Effector memory CD8-positive, alpha-beta T cell (primary cell): ENCODE data around the gene TPST1.

ENCODE experiments used
- ATAC-seq: fragments of 150-1000 bp; cut with Tn5 transposase; replicated peaks from 2 replicates; pipeline ENCODE4 v1.10.0; 2021; ENCODE audit warnings: mild to moderate bottlenecking, moderate library complexity
- DNase-seq, 3 experiments: peaks; one replicate each; pipeline ENCODE4 v3.0.0; 2021
- H3K27ac Mint-ChIP-seq, 2 donors: one replicate each; pipeline ENCODE4 v1.8.0; 2022; ENCODE audit warnings: mild to moderate bottlenecking in 2 of 2, mixed read lengths in 2 of 2, moderate library complexity in 2 of 2
- H3K27me3 Mint-ChIP-seq, 2 donors: one replicate each; pipeline ENCODE4 v1.8.0; 2022; ENCODE audit warnings: mixed read lengths in 2 of 2
- H3K36me3 Mint-ChIP-seq: one replicate; pipeline ENCODE4 v1.8.0; 2022; ENCODE audit warnings: mild to moderate bottlenecking, moderate library complexity, mixed read lengths; ENCODE audit not compliant: insufficient read depth
- H3K4me1 Mint-ChIP-seq, 2 donors: one replicate each; pipeline ENCODE4 v1.8.0; 2022; ENCODE audit warnings: low read depth in 2 of 2, mixed read lengths in 2 of 2
- H3K4me3 Mint-ChIP-seq, 2 donors: one replicate each; pipeline ENCODE4 v1.8.0; 2022; ENCODE audit warnings: mild to moderate bottlenecking in 2 of 2, mixed read lengths in 2 of 2, moderate library complexity in 2 of 2
- H3K9me3 Mint-ChIP-seq, 2 donors: one replicate each; pipeline ENCODE4 v1.8.0; 2022; ENCODE audit warnings: mixed read lengths in 2 of 2

TPST1 gene

GRCh38 chr7:66176914-66177313 is 28.2 kb upstream of the TPST1 start:
- Mint-ChIP-seq H3K27me3 (no peaks in the 10 kb centered on the region), H3K4me3 (no peak overlapping the region), H3K4me1 (no peaks in the 10 kb centered on the region), H3K27ac (peak overlapping the region in 1 of 2 donors; percentile 49), H3K9me3 (no peaks in the 10 kb centered on the region), H3K36me3 (peaks cover 3% of the 10 kb centered on the region)
- DNase-seq: no peak
- ATAC-seq: no peak

DNA sequence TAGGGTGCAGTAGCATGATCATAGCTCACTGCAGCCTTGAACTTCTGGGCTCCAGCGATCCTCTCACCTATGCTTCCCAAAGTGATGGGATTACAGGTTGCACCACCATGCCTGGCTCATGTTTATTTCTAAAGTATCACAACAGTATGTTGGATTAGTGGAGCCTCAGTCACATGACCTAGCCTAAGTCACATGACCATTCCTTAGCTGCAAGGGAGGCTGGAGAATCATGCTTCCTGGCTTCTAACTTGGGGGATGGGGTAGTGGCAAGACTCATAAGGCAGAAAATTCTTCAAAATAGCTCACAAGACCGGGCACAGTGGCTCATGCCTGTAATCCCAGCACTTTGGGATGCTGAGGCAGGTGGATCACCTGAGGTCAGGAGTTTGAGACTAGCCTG is 26.9 kb upstream of the TPST1 start:
- no peaks in the 10 kb centered on the region for H3K27me3 Mint-ChIP-seq
- no peaks in the 10 kb centered on the region for H3K36me3 Mint-ChIP-seq
- H3K4me1 Mint-ChIP-seq: no peaks in the 10 kb centered on the region
- no peak overlapping the region for H3K27ac Mint-ChIP-seq
- ATAC-seq (no peak), DNase-seq (no peak)
- no peaks in the 10 kb centered on the region for H3K9me3 Mint-ChIP-seq
- no peak overlapping the region for H3K4me3 Mint-ChIP-seq

GRCh38 chr7:66181329-66181728 is 23.8 kb upstream of the TPST1 start:
- H3K27me3 Mint-ChIP-seq: no peaks in the 10 kb centered on the region
- H3K27ac Mint-ChIP-seq: no peak overlapping the region
- no peak overlapping the region for H3K4me3 Mint-ChIP-seq
- DNase-seq (no peak), ATAC-seq (no peak)
- no peaks in the 10 kb centered on the region for H3K9me3 Mint-ChIP-seq
- no peaks in the 10 kb centered on the region for H3K36me3 Mint-ChIP-seq
- H3K4me1 Mint-ChIP-seq: no peaks in the 10 kb centered on the region

DNA sequence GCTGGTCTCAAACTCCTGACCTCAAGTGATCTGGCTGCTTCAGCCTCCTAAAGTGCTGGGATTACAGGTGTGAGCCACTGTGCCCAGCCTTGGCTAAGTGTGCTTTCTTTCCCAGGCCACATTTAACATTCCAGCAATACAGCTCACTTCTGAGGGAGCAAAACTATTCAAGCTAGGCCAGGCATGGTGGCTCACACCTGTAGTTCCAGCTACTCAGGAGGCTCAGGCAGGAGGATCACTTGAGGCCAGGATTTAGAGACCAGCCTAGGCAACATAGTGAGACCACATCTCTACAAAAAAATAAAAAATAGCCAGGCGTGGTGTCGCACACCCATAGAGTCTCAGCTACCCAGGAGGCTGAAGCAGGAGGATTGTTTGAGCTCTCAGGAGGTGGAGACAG is 23.3 kb upstream of the TPST1 start:
- Mint-ChIP-seq H3K27ac (no peak overlapping the region), H3K27me3 (no peaks in the 10 kb centered on the region), H3K4me3 (no peak overlapping the region), H3K9me3 (no peaks in the 10 kb centered on the region), H3K4me1 (no peaks in the 10 kb centered on the region), H3K36me3 (no peaks in the 10 kb centered on the region)
- no peak for DNase-seq
- no peak for ATAC-seq

DNA sequence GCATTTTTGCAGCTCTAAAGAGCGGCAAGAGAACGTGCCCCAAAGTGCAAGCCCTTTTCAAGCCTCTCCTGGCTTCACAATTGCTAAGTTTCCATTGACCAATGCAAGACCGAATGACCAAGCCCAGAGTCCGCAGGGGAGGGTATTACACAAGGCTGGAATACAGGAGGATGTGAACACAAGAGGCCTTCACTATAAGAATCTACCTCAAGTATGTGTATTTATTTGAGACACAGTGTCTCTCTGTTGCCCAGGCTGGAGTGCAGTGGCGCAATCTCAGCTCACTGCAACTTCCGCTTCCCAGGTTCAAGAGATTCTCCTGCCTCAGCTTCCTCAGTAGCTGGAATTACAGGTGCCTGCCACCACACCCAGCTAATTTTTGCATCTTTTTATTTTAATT is 22.2 kb upstream of the TPST1 start:
- Mint-ChIP-seq H3K27ac (no peak overlapping the region), H3K36me3 (no peaks in the 10 kb centered on the region), H3K27me3 (no peaks in the 10 kb centered on the region), H3K9me3 (no peaks in the 10 kb centered on the region), H3K4me3 (no peak overlapping the region), H3K4me1 (no peaks in the 10 kb centered on the region)
- ATAC-seq (no peak), DNase-seq (no peak)

DNA sequence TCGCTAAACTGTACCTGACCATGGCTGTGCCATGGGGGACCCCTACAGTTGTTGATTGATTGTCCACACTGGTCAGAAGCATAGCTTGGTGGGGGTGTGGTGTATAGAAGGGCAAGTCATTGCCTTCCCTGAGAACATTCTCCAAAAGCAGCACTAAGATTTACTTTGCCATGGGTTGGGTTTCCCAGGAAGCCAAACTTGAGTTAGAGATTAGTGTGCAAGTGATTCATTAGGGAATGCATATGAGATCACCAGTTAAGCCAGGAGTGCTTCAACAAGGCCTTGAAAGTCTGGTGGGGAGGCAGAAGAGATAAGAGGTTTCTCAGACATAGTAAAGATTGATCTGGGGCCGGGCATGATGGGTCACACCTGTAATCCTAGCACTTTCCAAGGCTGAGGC is 21.4 kb upstream of the TPST1 start:
- ATAC-seq (no peak), DNase-seq (no peak)
- Mint-ChIP-seq H3K4me3 (no peak overlapping the region), H3K36me3 (no peaks in the 10 kb centered on the region), H3K27me3 (peaks cover 0 to 4% of the 10 kb centered on the region in 2 donors), H3K27ac (no peak overlapping the region), H3K9me3 (no peaks in the 10 kb centered on the region), H3K4me1 (no peaks in the 10 kb centered on the region)

GRCh38 chr7:66185680-66186187 is 19.4 kb upstream of the TPST1 start:
- no peaks in the 10 kb centered on the region for H3K36me3 Mint-ChIP-seq
- H3K4me3 Mint-ChIP-seq: no peak overlapping the region
- H3K27me3 Mint-ChIP-seq: peaks cover 14 to 18% of the 10 kb centered on the region in 2 donors
- ATAC-seq (no peak), DNase-seq (no peak)
- no peaks in the 10 kb centered on the region for H3K9me3 Mint-ChIP-seq
- H3K4me1 Mint-ChIP-seq: no peaks in the 10 kb centered on the region
- no peak overlapping the region for H3K27ac Mint-ChIP-seq

DNA sequence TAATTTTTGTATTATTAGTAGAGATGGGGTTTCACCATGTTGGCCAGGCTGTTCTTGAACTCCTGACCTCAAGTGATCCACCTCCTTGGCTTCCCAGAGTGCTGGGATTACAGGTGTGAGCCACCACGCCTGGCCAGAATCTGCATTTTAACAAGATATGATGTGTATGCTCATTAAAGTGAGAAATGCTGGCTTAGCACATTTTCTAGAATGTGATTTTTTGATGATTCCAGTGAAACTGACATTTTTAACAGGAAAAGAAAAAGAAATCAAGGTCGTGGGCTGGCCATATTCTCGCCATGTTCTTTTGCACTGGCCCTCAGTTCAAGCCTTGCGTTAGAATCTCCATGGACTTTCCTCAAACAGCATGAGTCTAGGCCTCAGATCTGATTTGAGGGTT is 18.1 kb upstream of the TPST1 start:
- DNase-seq (no peak), ATAC-seq (no peak)
- Mint-ChIP-seq H3K27ac (no peak overlapping the region), H3K4me1 (no peaks in the 10 kb centered on the region), H3K9me3 (no peaks in the 10 kb centered on the region), H3K4me3 (no peak overlapping the region), H3K27me3 (peaks cover 14 to 18% of the 10 kb centered on the region in 2 donors), H3K36me3 (no peaks in the 10 kb centered on the region)

GRCh38 chr7:66187905-66188304 is 17.2 kb upstream of the TPST1 start:
- H3K27ac Mint-ChIP-seq: no peak overlapping the region
- DNase-seq: no peak
- peaks cover 14 to 18% of the 10 kb centered on the region in 2 donors for H3K27me3 Mint-ChIP-seq
- no peaks in the 10 kb centered on the region for H3K36me3 Mint-ChIP-seq
- no peak overlapping the region for H3K4me3 Mint-ChIP-seq
- H3K9me3 Mint-ChIP-seq: no peaks in the 10 kb centered on the region
- ATAC-seq: no peak
- no peaks in the 10 kb centered on the region for H3K4me1 Mint-ChIP-seq

DNA sequence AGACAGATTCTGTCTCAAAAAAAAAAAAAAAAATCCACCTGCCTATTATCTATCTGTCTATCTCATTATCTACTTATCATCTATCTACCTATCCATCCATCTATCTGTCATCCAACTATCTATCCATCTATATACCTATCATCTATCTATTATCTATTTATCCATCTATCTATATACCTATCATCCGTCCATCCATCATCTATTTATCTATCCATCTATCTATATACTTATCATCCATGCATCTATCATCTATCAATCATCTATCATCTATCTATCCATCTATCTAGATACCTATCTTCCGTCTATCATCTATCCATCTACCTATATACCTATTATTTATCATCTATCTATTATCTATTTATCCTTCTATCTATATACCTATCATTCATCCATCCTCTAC is 16.5 kb upstream of the TPST1 start:
- Mint-ChIP-seq H3K9me3 (no peaks in the 10 kb centered on the region), H3K4me3 (no peak overlapping the region), H3K27me3 (peaks cover 14 to 18% of the 10 kb centered on the region in 2 donors), H3K4me1 (no peaks in the 10 kb centered on the region), H3K27ac (no peak overlapping the region), H3K36me3 (no peaks in the 10 kb centered on the region)
- DNase-seq (no peak), ATAC-seq (no peak)

DNA sequence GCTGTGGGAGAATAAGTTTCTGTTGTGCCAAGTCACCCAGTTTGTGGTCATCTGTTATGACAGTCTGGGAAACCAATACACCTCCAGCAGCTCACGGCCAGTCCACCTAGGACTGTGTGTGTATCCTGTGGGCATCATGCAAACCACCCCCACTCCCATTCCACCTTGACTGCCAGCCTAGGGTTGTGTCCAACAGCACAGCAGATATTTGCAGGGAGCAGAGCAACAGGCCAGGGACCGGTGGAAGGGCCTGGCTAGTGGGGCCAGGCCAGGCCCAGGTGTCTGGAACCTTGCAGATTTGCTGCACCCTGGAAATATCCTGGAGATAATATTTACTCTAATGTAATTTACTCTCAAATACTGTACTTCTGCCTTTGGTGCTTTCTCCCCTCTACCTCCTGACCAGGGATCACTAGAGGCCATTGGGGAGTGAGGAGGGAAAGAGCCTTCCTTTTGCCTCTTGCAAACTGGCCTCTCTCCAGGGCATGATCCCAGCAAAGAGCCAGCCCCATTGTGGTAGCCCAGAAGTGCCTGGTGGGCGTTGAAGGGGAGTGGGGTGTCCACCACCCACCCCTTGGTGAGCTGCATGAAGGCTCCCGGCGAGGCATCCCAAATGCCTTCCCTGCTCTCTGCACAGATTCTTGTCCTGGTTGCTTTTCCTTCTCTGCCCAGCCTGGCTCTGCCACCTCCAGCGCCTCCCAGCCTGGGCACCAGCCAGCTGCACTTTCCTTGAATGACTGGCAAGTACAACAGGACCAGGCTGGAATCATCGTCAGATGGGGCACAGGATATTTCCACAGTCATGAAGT is 15.2 kb upstream of the TPST1 start:
- Mint-ChIP-seq H3K4me3 (no peak overlapping the region), H3K4me1 (no peaks in the 10 kb centered on the region), H3K27ac (no peak overlapping the region), H3K36me3 (no peaks in the 10 kb centered on the region), H3K27me3 (peaks cover 14 to 18% of the 10 kb centered on the region in 2 donors), H3K9me3 (no peaks in the 10 kb centered on the region)
- DNase-seq (no peak), ATAC-seq (no peak)

DNA sequence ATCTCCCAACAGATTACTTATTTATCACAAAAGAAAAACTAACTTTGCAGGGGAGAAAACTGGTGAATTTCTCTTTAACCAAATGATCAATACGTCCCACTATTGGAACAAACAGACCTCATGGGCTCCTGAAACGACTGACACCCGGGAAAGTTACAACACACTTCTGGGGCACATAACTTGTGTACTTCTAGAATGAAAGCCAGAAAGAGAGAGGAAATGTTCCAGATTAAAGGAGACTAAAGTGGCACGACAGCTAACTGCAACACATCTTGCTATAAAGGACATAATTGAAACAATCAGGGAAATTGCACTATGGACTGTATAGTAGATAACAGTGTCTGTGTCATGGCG is 14.7 kb upstream of the TPST1 start:
- no peak for DNase-seq
- peaks cover 14 to 18% of the 10 kb centered on the region in 2 donors for H3K27me3 Mint-ChIP-seq
- H3K4me1 Mint-ChIP-seq: no peaks in the 10 kb centered on the region
- no peak for ATAC-seq
- no peak overlapping the region for H3K4me3 Mint-ChIP-seq
- H3K36me3 Mint-ChIP-seq: no peaks in the 10 kb centered on the region
- no peaks in the 10 kb centered on the region for H3K9me3 Mint-ChIP-seq
- no peak overlapping the region for H3K27ac Mint-ChIP-seq

DNA sequence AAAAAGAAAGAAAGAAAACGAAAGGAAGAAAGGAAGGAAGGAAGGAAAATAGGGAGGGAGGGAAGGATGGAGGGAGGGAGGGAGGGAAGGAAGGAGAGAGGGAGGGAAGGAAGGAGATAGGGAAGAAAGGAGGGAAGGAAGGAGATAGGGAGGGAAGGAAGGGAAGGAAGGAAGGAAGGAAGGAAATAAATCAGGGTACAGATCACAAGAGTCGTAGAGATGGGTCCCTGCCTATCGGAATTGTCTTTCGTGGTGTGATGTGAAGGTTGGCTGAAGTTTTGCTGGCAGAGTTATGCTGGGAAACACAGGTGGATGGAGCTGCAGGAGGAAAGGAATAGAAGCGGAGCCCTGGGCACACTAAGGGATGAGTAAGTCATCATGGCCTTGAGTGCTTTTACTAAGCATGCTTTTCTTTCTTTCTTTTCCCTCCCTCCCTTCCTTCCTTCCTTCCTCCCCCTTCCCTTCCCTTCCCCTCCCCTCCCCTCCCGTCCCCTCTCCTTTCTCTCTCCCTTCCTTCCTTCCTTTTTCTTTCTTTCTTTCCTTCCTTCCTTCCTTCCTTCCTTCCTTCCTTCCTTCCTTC is 11.9 kb upstream of the TPST1 start:
- Mint-ChIP-seq H3K27me3 (peaks cover 15 to 18% of the 10 kb centered on the region in 2 donors), H3K36me3 (no peaks in the 10 kb centered on the region)

GRCh38 chr7:66198469-66198868 is 6.7 kb upstream of the TPST1 start:
- peaks cover 11 to 22% of the 10 kb centered on the region in 2 donors for H3K27me3 Mint-ChIP-seq
- H3K27ac Mint-ChIP-seq: no peak overlapping the region
- no peak for DNase-seq
- H3K4me3 Mint-ChIP-seq: no peak overlapping the region
- H3K36me3 Mint-ChIP-seq: no peaks in the 10 kb centered on the region
- ATAC-seq: no peak
- H3K4me1 Mint-ChIP-seq: peaks cover 0 to 6% of the 10 kb centered on the region in 2 donors
- no peaks in the 10 kb centered on the region for H3K9me3 Mint-ChIP-seq

More for the DNA sequence above, 11.9 kb upstream of the TPST1 start:
- Mint-ChIP-seq H3K4me3 (no peak overlapping the region), H3K9me3 (no peaks in the 10 kb centered on the region), H3K27ac (no peak overlapping the region), H3K4me1 (no peaks in the 10 kb centered on the region)
- ATAC-seq: no peak
- no peak for DNase-seq
